Chondrocyte (in vitro differentiated cells): Measurements from ENCODE around the gene QKI. TPM values are rescaled to one million over a fixed set of nuclear protein-coding genes. Genes with fewer than 3 reads are reported as not detected.

Experiments
- DNase-seq: peaks from one replicate; pipeline ENCODE4 v3.0.0; 2021; ENCODE audit warnings: mixed read lengths, low spot score
- H3K27ac Mint-ChIP-seq: one replicate; pipeline ENCODE4 v1.8.0; 2021; ENCODE audit warnings: mild to moderate bottlenecking, moderate library complexity, mixed read lengths; ENCODE audit not compliant: unreplicated experiment
- H3K27me3 Mint-ChIP-seq: 2 replicates; pipeline ENCODE4 v1.8.0; 2021; ENCODE audit warnings: low read depth, mixed read lengths
- H3K36me3 Mint-ChIP-seq: 2 replicates; pipeline ENCODE4 v1.8.0; 2021; ENCODE audit warnings: low read depth, mixed read lengths
- H3K4me1 Mint-ChIP-seq: 2 replicates; pipeline ENCODE4 v1.8.0; 2021; ENCODE audit warnings: low read depth, mild to moderate bottlenecking, mixed read lengths
- H3K4me3 Mint-ChIP-seq: one replicate; pipeline ENCODE4 v1.8.0; 2021; ENCODE audit warnings: mild to moderate bottlenecking, moderate library complexity, mixed read lengths; ENCODE audit not compliant: unreplicated experiment
- H3K9me3 Mint-ChIP-seq: 2 replicates; pipeline ENCODE4 v1.8.0; 2021; ENCODE audit warnings: low read depth, mixed read lengths
- total RNA-seq: library from RNA; stranded (reverse); gene quantifications from 3 replicates; pipeline ENCODE4 v1.2.1, GENCODE V29; 2021
- TF ChIP-seq, protein P1 (sequence below): fragments of 200-600 bp; sonication (generic); IDR thresholded peaks from 2 replicates; pipeline ENCODE4 v1.5.0; 2021; ENCODE audit warnings: antibody characterized with exemption, mild to moderate bottlenecking, moderate library complexity

Gene QKI
- total RNA-seq, 1 donor from 2014 or later: 189 TPM

DNA sequence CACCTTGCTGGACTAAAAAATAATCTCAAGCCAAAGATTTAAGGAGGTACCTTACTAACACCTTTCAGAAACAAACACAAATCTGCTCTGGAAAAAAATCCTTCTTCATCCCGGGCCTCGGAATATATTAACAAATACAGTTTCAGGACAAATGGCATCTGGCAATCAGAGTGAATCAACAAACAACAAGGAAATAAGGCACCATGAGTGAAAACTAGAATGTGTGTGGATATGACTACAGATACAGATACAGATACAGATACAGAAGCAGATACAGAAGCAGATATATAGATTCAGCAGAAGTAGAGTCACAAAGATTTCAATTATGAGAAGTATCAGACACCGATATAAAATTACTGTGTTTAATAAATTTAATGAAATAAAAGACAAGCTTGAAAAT, 178.4 kb downstream of the QKI start:
- H3K27me3 Mint-ChIP-seq: no peaks in the 10 kb centered on the region
- peaks cover 46% of the 10 kb centered on the region for H3K9me3 Mint-ChIP-seq
- H3K4me1 Mint-ChIP-seq: peaks cover 12% of the 10 kb centered on the region
- H3K36me3 Mint-ChIP-seq: peaks cover 9% of the 10 kb centered on the region
- H3K4me3 Mint-ChIP-seq: no peak overlapping the region
- TF ChIP-seq, protein P1, sequence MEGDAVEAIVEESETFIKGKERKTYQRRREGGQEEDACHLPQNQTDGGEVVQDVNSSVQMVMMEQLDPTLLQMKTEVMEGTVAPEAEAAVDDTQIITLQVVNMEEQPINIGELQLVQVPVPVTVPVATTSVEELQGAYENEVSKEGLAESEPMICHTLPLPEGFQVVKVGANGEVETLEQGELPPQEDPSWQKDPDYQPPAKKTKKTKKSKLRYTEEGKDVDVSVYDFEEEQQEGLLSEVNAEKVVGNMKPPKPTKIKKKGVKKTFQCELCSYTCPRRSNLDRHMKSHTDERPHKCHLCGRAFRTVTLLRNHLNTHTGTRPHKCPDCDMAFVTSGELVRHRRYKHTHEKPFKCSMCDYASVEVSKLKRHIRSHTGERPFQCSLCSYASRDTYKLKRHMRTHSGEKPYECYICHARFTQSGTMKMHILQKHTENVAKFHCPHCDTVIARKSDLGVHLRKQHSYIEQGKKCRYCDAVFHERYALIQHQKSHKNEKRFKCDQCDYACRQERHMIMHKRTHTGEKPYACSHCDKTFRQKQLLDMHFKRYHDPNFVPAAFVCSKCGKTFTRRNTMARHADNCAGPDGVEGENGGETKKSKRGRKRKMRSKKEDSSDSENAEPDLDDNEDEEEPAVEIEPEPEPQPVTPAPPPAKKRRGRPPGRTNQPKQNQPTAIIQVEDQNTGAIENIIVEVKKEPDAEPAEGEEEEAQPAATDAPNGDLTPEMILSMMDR: no peak
- no peak overlapping the region for H3K27ac Mint-ChIP-seq
- DNase-seq: no peak

DNA sequence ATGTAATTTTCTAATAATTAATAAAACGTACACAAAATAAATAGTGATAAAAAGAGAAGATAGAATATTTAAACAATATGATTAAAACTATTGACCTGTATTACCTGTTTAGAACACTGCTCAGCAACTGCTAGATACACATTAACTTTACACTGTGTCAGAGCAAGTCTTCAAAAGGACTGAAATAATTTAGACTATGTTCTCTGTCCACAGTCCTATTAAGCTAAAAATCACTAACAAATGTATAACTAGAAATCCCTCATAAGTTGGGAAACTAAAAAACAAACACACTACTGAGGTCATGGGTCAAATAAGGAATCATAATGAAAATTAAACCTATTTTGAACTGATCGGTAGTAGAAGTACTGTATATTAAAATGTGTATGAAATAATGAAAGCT, 181.7 kb downstream of the QKI start:
- peaks cover 6% of the 10 kb centered on the region for H3K4me1 Mint-ChIP-seq
- no peak for DNase-seq
- H3K4me3 Mint-ChIP-seq: no peak overlapping the region
- no peak overlapping the region for H3K27ac Mint-ChIP-seq
- TF ChIP-seq, protein P1: no peak
- no peaks in the 10 kb centered on the region for H3K27me3 Mint-ChIP-seq
- H3K36me3 Mint-ChIP-seq: peaks cover 9% of the 10 kb centered on the region
- H3K9me3 Mint-ChIP-seq: peaks cover 28% of the 10 kb centered on the region

- no peak for DNase-seq
- H3K4me3 Mint-ChIP-seq: no peak overlapping the region
- H3K9me3 Mint-ChIP-seq: peaks cover 13% of the 10 kb centered on the region
- no peaks in the 10 kb centered on the region for H3K27me3 Mint-ChIP-seq
- H3K4me1 Mint-ChIP-seq: peaks cover 6% of the 10 kb centered on the region
- TF ChIP-seq, protein P1: no peak
- H3K36me3 Mint-ChIP-seq: peaks cover 2% of the 10 kb centered on the region
- H3K27ac Mint-ChIP-seq: no peak overlapping the region
Observed at GRCh38 chr6:163599136-163599535, 184.6 kb downstream of the QKI start.

DNA sequence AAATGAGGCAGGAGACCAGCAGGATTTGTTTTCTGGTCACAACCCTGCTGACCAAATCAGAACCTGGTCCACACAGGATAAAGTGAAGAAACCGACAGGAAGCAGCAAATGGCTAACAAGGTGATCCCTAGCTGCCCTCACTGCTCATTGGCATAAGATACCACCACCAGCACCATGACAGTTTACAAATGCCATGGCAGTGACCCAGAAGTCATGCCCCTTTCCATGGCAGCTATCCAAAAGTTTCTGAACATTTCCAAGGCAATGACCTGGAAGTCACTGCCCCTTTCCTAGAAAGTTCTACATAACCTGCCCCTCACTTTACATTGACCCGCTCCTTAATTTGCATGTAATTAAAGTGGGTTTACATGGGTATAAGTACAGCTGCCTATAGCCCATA, 185.2 kb downstream of the QKI start:
- H3K4me1 Mint-ChIP-seq: peaks cover 6% of the 10 kb centered on the region
- H3K36me3 Mint-ChIP-seq: peaks cover 2% of the 10 kb centered on the region
- DNase-seq: no peak
- no peak overlapping the region for H3K4me3 Mint-ChIP-seq
- peaks cover 13% of the 10 kb centered on the region for H3K9me3 Mint-ChIP-seq
- H3K27ac Mint-ChIP-seq: no peak overlapping the region
- TF ChIP-seq, protein P1: no peak
- no peaks in the 10 kb centered on the region for H3K27me3 Mint-ChIP-seq

DNA sequence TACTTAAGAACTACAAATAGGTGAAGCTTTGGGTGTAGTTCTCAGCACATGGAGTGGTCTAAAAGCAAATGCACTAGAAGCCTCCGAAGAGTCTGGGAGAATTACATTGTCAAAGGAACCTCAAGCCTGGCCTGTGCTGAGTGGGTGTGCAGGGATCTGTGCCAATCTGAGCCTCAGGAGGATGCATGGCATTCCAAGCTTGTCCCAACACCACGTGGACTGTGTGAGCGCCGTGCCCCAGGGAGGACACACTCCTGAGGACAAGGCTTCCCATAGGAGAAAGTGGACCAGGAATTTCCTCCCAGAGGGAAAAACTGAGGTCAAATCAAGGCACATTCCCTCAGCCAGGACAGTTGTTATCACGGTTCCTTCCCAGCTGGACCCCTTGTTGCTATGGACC, 185.8 kb downstream of the QKI start:
- Mint-ChIP-seq H3K27ac (no peak overlapping the region), H3K36me3 (peaks cover 2% of the 10 kb centered on the region), H3K27me3 (no peaks in the 10 kb centered on the region), H3K4me3 (no peak overlapping the region), H3K9me3 (peaks cover 13% of the 10 kb centered on the region), H3K4me1 (peaks cover 6% of the 10 kb centered on the region)
- TF ChIP-seq, protein P1: no peak
- no peak for DNase-seq
